ENCODE data around the gene C4orf50. TPM values are rescaled to one million over a fixed set of nuclear protein-coding genes. Genes with fewer than 3 reads are reported as not detected.

C4orf50 gene
- total RNA-seq, 4 donors from 2014 or later = under 0.01 to 0.16 (median under 0.01) TPM

DNA sequence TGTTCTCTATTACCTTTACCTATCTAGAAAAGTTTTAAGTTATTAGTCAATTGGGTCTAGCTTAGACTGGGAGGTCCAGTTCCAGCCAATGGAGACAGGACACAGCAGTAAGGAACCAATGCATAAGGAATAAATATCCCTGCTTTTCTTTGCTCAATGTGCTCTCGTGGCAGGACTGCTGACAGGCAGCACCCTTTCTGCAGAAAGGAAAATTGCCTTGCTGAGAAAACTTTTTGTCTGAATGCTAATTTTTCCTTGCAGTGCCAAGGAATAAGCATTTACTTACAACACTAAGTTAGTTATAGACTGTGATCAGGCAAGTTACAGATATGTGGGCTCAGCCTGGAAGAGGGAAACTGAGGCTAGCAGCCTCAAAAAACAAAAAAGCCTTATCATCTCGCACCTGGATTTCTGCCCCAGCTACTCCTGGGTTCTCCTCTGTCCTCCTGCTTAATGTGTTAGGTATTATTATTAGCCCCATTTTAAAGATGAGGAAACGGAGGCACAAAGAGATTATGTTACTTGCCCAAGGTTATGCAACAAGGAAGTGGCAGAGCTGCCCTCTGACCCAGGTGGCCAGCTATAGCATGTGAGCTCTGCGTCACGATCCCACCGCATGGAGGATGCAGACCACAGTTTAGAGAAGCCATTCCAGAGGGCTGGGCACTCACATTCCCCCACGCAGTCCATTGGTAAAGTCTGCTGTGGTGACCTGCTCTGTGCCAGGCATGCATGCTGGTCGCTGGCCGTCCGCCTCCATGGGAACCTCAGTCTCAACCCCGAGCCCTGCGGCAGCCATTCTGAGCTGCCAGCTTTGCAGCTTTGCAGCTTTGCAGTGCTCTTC lies 40.5 kb upstream of the C4orf50 start:
- TF ChIP-seq, protein P1, sequence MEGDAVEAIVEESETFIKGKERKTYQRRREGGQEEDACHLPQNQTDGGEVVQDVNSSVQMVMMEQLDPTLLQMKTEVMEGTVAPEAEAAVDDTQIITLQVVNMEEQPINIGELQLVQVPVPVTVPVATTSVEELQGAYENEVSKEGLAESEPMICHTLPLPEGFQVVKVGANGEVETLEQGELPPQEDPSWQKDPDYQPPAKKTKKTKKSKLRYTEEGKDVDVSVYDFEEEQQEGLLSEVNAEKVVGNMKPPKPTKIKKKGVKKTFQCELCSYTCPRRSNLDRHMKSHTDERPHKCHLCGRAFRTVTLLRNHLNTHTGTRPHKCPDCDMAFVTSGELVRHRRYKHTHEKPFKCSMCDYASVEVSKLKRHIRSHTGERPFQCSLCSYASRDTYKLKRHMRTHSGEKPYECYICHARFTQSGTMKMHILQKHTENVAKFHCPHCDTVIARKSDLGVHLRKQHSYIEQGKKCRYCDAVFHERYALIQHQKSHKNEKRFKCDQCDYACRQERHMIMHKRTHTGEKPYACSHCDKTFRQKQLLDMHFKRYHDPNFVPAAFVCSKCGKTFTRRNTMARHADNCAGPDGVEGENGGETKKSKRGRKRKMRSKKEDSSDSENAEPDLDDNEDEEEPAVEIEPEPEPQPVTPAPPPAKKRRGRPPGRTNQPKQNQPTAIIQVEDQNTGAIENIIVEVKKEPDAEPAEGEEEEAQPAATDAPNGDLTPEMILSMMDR (IDR thresholded peaks at IDR 0.05; ENCODE audit: low read depth) = no peak

DNA sequence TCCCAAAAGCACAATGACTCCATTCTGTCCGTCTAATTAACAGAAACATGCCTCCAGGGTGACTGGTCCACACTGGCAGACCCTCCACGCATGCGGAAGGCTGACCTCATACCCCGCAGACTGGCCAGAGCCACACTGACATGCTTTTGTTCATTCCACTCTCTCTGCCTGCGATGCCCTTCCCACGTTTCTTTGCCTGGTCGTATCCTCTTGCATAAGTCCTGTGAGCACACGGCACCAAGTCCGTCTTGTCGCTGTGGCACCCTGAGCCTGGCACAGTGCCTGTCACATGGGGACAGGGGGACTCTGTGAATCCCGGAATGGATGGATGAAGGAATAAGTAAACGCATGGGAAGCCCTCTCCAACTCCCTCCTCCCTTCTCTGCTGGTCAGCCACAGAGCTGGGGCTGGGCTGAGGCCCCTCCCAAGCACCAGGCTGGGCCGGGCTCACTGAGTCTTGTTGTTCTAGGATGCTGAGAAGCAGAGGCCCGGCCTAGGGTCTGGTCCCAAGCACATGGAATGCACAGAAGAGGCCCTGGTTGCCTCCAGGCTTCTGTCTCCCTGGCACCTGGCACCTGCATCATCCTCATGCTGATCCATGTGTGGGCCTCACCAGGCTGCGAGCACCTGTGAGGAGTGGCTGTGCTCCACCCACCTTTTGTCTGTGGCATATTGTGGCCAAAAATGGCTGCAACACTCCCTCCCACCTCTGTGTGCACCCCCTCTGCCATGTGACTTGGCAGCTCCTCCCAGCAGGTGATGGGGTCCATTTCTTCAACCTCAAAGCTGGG lies 38.9 kb upstream of the C4orf50 start:
- TF ChIP-seq, protein P1 (IDR thresholded peaks at IDR 0.05; ENCODE audit: low read depth) = no peak

DNA sequence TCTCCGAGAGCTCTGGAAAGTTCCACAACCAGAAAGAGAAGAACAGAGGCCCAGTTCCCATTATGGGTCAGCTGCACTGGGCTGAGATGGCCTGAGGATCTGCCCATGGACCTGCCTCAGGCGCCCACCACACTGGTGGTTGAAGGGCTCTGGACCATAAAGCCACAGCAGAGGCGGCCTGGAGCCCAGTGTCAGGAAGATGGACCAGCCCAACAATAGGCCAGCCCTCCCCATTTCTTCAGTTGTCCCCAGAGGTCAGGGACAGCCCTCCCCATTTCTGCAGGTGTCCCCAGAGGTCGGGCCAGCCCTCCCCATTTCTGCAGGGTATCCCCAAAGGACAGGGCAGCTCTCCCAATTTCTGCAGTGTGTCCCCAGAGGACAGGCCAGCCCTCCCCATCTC lies 37.2 kb upstream of the C4orf50 start:
- TF ChIP-seq, protein P1 (IDR thresholded peaks at IDR 0.05; ENCODE audit: low read depth) = no peak

DNA sequence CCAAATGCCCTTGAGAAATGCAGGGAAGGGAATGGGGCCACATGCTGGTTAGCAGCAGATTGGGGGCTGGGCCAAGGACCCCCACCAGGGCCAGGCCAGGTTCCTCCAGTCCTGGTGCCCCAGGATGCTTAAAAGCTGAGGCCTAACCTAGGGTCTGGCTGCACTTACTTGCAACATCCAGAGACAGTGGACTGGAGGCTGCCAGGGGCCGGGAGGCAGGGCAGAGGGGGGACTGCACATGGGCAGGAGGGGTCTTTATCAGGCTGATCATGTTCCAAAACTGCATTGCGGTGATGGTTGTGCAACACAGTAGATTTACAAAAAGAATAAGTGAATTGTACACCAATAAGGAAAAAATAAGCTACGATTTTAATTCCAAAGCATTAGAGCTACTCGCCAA lies 36.8 kb upstream of the C4orf50 start:
- TF ChIP-seq, protein P1 (IDR thresholded peaks at IDR 0.05; ENCODE audit: low read depth) = no peak

DNA sequence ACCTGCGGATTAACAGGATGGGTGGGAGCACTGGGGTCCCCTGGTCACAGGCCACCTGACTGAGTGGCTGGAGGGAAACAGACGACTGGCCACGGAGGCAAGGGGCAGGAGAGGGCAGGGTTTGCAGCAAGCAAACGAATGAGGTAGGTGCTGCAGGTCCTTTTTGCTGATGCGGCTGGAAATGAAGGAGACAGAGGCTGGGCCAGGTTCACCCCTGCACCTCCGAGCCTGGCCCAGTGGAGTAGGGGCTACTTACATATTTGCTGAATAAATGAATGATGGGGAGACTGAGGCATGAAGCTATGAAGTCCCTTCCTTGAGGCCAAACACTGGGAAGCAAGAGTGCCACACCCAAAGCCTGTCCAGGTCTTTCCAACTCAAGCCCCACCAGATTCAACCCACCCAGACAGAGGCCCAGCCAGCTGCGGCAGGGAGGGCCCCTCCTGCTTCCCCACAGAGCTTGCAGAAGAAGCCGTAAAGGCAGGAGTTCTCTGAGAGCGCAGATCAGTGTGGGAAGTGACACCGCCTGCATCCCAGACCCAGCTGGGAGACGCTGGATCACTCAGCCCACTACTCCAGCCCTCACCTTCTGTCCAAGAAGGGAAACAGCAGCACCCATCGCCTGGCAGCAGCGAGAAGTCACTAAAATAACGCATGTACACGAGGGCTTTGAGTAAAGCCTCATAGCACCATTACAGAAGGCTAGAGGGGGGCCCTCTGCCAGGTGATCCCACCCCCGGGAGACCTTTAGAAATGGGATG lies 36.1 kb upstream of the C4orf50 start:
- TF ChIP-seq, protein P1 (IDR thresholded peaks at IDR 0.05; ENCODE audit: low read depth) = no peak

DNA sequence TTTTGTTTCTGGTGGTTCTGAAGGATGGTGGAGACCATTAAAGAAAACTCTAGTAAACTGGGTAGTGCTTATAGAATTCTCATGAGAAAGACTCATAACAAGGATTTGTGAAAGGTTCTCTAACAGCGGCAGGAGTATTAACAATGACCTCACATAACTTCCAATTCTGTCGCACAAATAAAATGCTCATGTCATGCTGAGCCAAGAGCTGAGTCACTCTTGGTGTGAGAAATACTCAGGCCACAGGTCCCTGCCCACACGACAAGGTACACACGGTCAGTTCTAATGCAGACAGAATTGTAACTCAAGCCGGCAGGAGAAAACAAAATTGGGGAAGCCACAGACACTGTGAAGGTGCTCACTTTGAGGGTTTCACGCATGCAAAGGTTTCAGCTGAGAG lies 34.4 kb upstream of the C4orf50 start:
- TF ChIP-seq, protein P1 (IDR thresholded peaks at IDR 0.05; ENCODE audit: low read depth) = no peak

Data from subcutaneous adipose tissue (tissue), 4 donors.